Activated CD4-positive, CD25-positive, alpha-beta regulatory T cell treated with anti-CD3 and anti-CD28 coated beads, Interleukin-2, amount 50 U/mL, for 16 hours (primary cell): Measurements from ENCODE around the gene PITRM1.

Source experiments
- DNase-seq: peaks from one replicate; pipeline ENCODE4 v3.0.0-alpha.2; 2020; ENCODE audit warnings: low read depth, low spot score

The PITRM1 gene

GRCh38 chr10:3141351-3142005 lies 31.1 kb downstream of the PITRM1 start:
- DNase-seq, result no peak

DNA sequence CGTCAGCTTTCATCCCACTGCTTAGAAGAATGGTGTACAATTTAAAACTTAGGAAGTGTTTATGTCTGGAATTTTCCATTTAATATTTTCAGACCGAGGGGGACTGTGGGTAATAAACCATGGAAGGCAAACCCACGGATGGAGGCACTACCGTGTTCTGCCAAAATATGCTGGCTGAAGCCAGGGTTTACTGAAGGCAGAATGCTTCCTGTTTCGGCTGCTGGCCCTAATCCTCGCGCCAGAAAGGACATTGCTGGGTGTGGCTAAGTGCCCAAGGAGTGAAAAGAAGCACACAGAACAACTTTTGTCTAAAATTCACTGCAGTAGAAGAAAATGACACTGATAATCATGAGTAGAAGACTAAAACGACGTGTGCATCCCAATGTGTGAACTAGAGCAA lies 32.3 kb downstream of the PITRM1 start:
- no peak for DNase-seq

GRCh38 chr10:3139216-3139910 lies 33.2 kb downstream of the PITRM1 start:
- DNase-seq, result no peak

DNA sequence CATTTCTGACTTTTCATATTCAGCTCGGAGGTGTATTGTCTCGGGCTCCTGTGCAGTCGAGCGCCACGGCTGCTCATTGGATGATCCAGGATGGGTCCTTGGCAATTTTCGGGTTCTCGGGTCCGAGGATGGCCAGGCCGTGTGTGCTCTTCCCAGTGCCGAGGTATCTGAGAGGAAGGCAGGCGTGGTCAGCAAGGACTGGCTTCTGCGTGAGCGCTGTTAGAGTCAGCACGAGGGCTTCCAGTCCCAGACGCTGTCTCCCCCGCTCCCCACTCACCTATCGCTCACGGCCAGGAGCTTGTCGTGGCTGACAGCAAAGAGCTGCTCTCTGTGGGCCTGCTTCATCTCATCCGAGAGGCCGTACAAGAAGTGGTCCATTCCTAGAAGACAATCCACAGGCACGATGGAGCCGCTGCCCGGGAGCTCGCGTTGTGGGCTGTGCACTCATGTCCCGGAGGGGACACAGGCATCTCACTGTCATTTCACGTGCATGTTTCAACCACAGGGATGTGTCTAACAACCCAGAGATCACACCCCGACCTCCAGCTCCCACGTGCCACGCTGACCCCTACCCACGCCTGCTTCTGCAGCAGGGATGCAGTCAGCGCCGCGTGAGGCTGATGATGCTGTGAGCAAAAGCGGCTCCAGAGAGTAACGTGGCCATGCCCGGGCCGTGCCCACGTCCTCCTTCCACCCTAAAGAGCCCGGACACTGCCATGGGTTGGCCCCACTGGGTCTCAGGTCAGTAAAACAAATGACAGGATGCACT lies 34.4 kb downstream of the PITRM1 start:
- no peak for DNase-seq

DNA sequence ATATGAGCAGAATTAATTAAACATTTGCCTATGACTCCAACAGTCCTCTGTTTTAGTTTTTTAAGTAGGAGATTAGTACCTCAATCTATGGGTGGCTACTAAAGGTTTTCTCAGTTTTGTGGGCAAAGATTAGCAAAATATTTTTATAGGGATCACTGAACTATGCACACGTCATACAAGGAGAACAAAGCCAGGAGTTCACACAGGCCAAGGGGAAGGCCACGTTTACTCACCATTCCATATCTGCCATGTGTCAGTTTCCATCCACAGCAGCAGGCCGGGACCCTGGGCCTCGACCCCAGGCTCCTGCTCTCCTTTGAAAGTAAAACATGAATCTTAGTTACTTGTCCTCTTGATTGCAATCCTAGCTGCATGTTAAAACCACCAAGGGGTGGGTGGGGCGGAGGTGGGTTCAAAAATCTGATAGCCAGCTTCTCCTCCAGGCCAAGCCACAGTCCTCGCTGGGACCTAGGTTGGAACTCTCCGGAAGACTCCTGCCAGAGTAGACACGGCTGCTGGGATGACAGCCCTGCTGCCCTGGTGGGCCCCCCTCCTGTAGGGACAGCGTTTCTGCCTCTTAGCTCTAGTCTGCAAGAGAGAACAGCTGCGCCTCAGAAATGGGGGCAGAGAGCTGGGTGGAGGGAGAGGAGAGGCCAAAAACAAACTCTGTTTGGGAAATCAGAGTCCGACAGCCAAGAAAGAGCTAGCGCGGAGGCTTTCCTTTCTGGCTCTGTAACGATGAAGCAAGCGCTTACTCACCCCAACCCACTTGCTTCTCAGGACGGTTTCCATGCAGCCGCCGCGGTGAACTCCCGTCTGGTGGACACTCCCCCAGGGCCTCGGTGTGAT lies 35.6 kb downstream of the PITRM1 start:
- DNase-seq, result no peak

DNA sequence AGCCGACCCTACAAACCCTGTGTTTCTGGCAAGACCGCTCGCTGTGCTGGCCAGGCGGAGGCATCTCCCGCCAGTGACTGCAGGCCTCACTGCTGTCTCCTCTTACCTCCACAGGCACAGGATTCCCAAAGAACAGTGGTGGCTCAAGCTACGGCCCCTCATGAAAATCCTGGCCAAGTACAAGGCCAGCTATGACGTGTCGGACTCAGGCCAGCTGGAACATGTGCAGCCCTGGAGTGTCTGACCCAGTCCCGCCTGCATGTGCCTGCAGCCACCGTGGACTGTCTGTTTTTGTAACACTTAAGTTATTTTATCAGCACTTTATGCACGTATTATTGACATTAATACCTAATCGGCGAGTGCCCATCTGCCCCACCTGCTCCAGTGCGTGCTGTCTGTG lies 36.2 kb downstream of the PITRM1 start:
- DNase-seq, result no peak

GRCh38 chr10:3135006-3135405 lies 37.6 kb downstream of the PITRM1 start:
- DNase-seq, result no peak

DNA sequence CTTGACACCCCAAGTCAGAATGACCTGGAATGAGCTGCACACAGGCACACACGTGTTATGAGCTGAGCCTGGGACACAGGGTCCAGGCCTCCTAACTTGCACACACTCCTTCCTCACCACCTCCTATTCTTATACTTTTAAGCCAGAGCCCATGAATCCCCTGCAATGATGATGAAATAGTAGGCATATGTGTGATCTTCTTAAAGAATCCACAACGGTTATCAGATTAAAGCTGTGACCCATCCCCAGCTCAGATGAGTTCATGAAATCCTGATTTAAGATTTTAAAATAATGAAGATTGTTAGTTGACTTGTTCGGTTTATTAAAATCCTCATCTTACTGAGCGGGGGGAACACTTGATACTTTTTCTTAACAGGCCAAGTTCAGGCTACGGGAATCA lies 38.6 kb downstream of the PITRM1 start:
- DNase-seq, result no peak

DNA sequence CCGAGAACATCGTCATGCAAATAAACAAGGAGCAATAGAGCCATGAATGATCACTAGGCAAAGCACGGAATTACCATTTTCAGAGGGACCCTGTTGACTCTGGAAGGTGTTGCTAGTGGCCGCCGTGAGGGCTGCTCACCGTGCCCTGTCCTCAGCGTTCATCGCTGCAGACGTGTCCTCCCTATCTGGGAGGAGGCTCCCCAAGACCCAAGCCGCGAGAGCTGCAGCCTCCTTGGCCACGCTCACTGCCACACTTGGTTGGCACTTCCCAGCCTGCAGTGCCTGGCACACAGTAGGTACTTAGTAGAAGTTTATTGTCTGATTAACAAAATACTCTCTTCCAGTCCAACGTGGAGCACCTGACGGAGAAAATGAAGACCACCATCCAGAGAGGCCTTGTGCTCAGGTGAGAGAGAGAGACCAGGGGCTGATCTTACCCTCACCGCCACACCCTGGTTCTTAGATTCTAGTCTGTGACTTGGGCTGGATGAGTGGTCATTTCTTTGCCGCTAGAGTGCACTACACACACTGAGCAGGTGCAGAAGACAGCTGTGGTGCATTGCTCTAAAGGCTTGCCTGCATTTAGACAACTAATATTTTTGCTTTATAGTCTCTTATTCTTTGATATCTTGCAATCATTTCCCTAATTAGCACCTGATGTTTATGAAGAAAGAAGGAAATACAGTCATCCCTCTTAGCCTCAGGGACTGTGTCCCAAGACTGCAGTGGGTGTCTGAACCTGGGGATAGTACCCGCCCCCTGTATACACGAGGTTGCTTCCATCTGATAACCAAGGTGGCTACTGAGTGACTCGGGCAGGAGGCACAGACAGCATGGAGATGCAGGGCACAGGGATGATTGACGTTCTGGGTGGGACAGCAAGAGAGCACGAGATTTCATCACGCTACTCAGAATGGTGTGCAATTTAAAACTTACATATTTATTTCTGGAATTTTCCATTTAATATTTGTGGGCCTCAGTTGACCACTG lies 40.3 kb downstream of the PITRM1 start:
- no peak for DNase-seq

GRCh38 chr10:3131098-3131497 lies 41.5 kb downstream of the PITRM1 start:
- no peak for DNase-seq

- no peak for DNase-seq
Measured at GRCh38 chr10:3129581-3130340, 42.8 kb downstream of the PITRM1 start.

DNA sequence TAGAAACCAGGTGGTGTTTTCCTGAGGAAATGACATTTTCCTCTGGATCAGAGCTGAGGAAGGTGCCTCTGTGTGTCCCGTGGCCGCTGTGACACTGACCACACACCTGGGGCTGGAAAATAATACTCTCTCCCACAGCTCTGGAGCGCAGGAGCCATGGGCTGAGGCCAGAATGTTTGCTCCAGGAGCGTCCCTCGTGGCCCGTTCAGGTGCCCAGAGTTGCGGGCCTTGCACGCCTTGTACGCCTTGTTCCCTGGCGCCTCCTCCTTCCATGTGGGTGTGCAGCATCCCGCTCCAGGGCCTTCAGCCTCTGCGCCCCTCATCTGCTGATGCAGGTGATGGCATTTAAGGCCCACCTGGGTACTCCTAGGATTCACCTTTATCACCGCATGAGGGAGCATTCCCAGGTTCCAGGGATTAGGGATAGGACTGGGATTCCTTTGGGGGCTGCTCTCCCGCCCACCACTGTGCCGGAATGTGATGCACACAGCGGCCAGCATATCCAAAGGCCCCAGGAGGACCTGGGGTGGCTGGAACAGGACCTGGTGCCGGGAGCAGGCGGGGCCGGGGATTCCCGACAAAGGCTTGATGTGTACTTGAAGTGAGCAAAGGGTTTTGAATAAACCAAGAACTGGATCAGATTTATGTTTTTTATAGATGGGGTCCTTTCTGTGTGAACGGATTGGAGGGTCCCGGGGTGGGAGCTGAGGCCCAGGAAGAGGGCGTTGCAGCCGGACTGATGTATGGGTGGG lies 44.0 kb downstream of the PITRM1 start:
- DNase-seq, result no peak

GRCh38 chr10:3127921-3128320 lies 44.7 kb downstream of the PITRM1 start:
- no peak for DNase-seq

GRCh38 chr10:3126741-3127346 lies 45.7 kb downstream of the PITRM1 start:
- DNase-seq, result no peak

- DNase-seq, result no peak
Measured at GRCh38 chr10:3126249-3126648, 46.3 kb downstream of the PITRM1 start.

DNA sequence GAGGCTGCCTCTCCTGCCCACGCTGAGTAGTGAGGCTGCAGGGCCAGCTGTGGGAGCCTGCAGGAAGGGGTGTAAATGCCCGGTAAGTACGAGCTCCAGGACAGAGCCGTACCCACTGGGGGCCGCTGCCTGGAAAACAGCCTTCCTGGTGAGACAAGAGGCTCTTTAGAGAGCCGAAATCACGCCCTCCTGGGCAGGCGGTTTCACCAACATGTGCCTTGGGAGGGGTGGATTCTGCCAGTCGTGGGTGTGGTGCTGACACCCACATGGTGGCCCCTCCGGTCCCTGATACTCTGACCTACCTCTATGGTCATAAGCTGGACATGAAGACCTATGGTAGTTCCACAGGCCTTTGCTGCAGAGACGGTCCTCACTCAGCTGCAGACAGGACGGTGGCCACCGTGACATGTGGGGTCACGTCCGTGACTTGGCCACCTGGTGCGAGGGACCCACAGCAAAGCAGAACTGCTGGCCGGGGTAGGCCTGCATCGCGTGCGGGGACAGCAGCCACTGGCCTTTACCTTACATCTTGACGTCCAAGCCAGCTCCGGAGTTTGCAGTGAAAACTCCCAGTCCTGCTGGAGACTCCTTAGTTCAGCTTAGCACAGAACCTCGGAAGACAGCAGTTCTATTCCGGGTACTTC lies 46.9 kb downstream of the PITRM1 start:
- DNase-seq, result no peak

- DNase-seq, result no peak
Measured at GRCh38 chr10:3124412-3125175, 48.0 kb downstream of the PITRM1 start.
